ENCODE data around the gene BMAL1. TPM values are rescaled to one million over a fixed set of nuclear protein-coding genes. Genes with fewer than 3 reads are reported as not detected.

The BMAL1 gene
- total and polyA plus RNA-seq, 2 donors from 2014 or later = 9.2 to 20.6 TPM

GRCh38 chr11:13288375-13289029, 10.9 kb downstream of the BMAL1 start:
- Histone ChIP-seq H3K36me3 (ENCODE audit: control insufficient read depth in 2 of 3, insufficient read depth in 3 of 3, low read length in 3 of 3) (peaks cover 0 to 2% (median 0%) of the 10 kb centered on the region in 3 donors), H3K27ac (ENCODE audit: low read depth in 2 of 2, low read length in 2 of 2) (no peak overlapping the region), H3K9me3 (ENCODE audit: control insufficient read depth in 2 of 3, insufficient read depth in 1 of 3, low read length in 3 of 3) (no peaks in the 10 kb centered on the region), H3K9ac (ENCODE audit: low read length in 3 of 3) (no peak overlapping the region), H3K4me1 (ENCODE audit: control insufficient read depth in 2 of 3, insufficient read depth in 2 of 3, low read depth in 1 of 3, low read length in 3 of 3) (peaks cover 0 to 5% (median 0%) of the 10 kb centered on the region in 3 donors), H3K4me3 (ENCODE audit: low read length in 3 of 3) (no peak overlapping the region), H3K27me3 (ENCODE audit: control insufficient read depth, insufficient read depth, low read length) (no peaks in the 10 kb centered on the region)
- no peak for TF ChIP-seq CTCF (IDR thresholded peaks at IDR 0.05; ENCODE audit: borderline replicate concordance, extremely low read depth, insufficient read depth)
- FAIRE-seq (no peak), DNase-seq (no peak)
- intact Hi-C loops (cut with DNase I) = no loop called here

DNA sequence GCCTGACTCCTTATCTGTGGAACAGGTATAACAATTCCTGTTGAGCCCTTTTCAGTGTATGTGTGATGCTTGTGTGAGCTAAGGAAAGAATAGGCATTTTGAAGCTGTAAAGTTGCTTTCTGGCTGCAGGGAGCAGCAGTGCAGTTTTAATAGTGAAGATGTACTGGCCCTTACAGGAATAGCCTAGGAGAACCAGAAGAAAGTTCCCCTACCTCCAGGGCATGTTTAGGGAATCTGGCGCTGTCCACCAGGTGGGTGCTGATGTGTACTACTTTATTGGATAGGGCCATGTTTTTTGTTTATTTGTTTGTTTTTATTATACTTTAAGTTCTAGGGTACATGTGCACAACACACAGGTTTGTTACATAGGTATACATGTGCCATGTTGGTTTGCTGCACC, 11.5 kb downstream of the BMAL1 start:
- Histone ChIP-seq H3K4me3 (ENCODE audit: low read length in 3 of 3) (no peak overlapping the region), H3K4me1 (ENCODE audit: control insufficient read depth in 2 of 3, insufficient read depth in 2 of 3, low read depth in 1 of 3, low read length in 3 of 3) (peaks cover 0 to 5% (median 0%) of the 10 kb centered on the region in 3 donors), H3K9ac (ENCODE audit: low read length in 3 of 3) (no peak overlapping the region), H3K36me3 (ENCODE audit: control insufficient read depth in 2 of 3, insufficient read depth in 3 of 3, low read length in 3 of 3) (peaks cover 0 to 2% (median 0%) of the 10 kb centered on the region in 3 donors), H3K27me3 (ENCODE audit: control insufficient read depth, insufficient read depth, low read length) (no peaks in the 10 kb centered on the region), H3K9me3 (ENCODE audit: control insufficient read depth in 2 of 3, insufficient read depth in 1 of 3, low read length in 3 of 3) (no peaks in the 10 kb centered on the region), H3K27ac (ENCODE audit: low read depth in 2 of 2, low read length in 2 of 2) (no peak overlapping the region)
- FAIRE-seq (no peak), DNase-seq (peak in 3 of 5 donors; percentile 33 to 43 (median 35))
- intact Hi-C loops (cut with DNase I) = no loop called here
- no peak for TF ChIP-seq CTCF (IDR thresholded peaks at IDR 0.05; ENCODE audit: borderline replicate concordance, extremely low read depth, insufficient read depth)

- no peaks in the 10 kb centered on the region for H3K27me3 ChIP-seq (ENCODE audit: control insufficient read depth, insufficient read depth, low read length)
- peaks cover 0 to 7% (median 0%) of the 10 kb centered on the region in 3 donors for H3K4me1 ChIP-seq (ENCODE audit: control insufficient read depth in 2 of 3, insufficient read depth in 2 of 3, low read depth in 1 of 3, low read length in 3 of 3)
- H3K9me3 ChIP-seq (ENCODE audit: control insufficient read depth in 2 of 3, insufficient read depth in 1 of 3, low read length in 3 of 3) = no peaks in the 10 kb centered on the region
- H3K9ac ChIP-seq (ENCODE audit: low read length in 3 of 3) = no peak overlapping the region
- no peak overlapping the region for H3K4me3 ChIP-seq (ENCODE audit: low read length in 3 of 3)
- no peak for TF ChIP-seq CTCF (IDR thresholded peaks at IDR 0.05; ENCODE audit: borderline replicate concordance, extremely low read depth, insufficient read depth)
- no peak overlapping the region for H3K27ac ChIP-seq (ENCODE audit: low read depth in 2 of 2, low read length in 2 of 2)
- DNase-seq = no peak
- FAIRE-seq = no peak
- intact Hi-C loops (cut with DNase I) = no loop called here
- no peaks in the 10 kb centered on the region for H3K36me3 ChIP-seq (ENCODE audit: control insufficient read depth in 2 of 3, insufficient read depth in 3 of 3, low read length in 3 of 3)
Measured at GRCh38 chr11:13290221-13290980, 12.8 kb downstream of the BMAL1 start.

All from kidney (tissue), 14 donors.